HepG2 (cell line): ENCODE data around the gene WWC1. TPM values are rescaled to one million over a fixed set of nuclear protein-coding genes. Genes with fewer than 3 reads are reported as not detected.

Experiments used
- ATAC-seq: fragments of 200-7000 bp; cut with Tn5 transposase; 3 replicates; pipeline ENCODE4 v1.9.1; 2020; ENCODE audit warnings: mild to moderate bottlenecking, moderate library complexity
- BruUV-seq: library from RNA; stranded (reverse); fragments of 400-500 nt; replicated peaks from 2 replicates; lab custom pipeline; 2021; lab: Mats Ljungman, UMichigan
- CTCF ChIA-PET: fragments of 300-600 bp; formaldehyde crosslinking; extraction: SDS; loops from one replicate; lab custom pipeline; 2021; ENCODE audit warnings: low total read pairs, inconsistent platforms, low intra/inter-chr PET ratio; lab: Yijun Ruan, JAX
- POLR2A ChIA-PET: fragments of 350-600 bp; sonication (Branson Sonifier 250); formaldehyde crosslinking; loops from one replicate; lab custom pipeline; 2020; ENCODE audit warnings: antibody characterized with exemption, inconsistent platforms; lab: Yijun Ruan, JAX
- DNase-seq: peaks from one replicate; pipeline ENCODE4 v3.0.0-alpha.2; 2015; ENCODE audit warnings: low spot score
- FAIRE-seq: peaks from 3 replicates; lab custom pipeline; 2011; peaks lifted over from hg19 to GRCh38; lab: Jason Lieb, UNC
- H2AFZ ChIP-seq: one replicate; pipeline ENCODE4 v1.6.1; 2011; ENCODE audit warnings: low read length, inconsistent platforms
- H3K27ac ChIP-seq: fragments of 300-600 bp; 3 replicates; pipeline ENCODE4 v1.8.0; 2011; ENCODE audit warnings: mixed run types, mild to moderate bottlenecking, mixed read lengths, low read length, inconsistent platforms; ENCODE audit not compliant: insufficient read depth; ENCODE audit errors: extremely low read length
- H3K27me3 ChIP-seq, 2 experiments: fragments of 200-600 bp in 1 of 2; 2 replicates in 1 of 2; 3 replicates in 1 of 2; pipeline versions ENCODE4 v1.6.0 to v1.8.0; 2011; ENCODE audit warnings: low read length in 2 of 2, mild to moderate bottlenecking in 2 of 2, moderate library complexity in 2 of 2, inconsistent platforms in 1 of 2; ENCODE audit not compliant: insufficient read depth in 2 of 2, control insufficient read depth in 1 of 2
- H3K36me3 ChIP-seq, 2 experiments: fragments of 200-600 bp in 1 of 2; replicated peaks in 1 of 2; 2 replicates in 1 of 2; 3 replicates in 1 of 2; pipeline versions ENCODE4 v1.5.1 to v1.8.0; 2011; ENCODE audit warnings: low read length in 2 of 2, inconsistent platforms in 1 of 2; ENCODE audit not compliant: insufficient read depth in 2 of 2, control insufficient read depth in 1 of 2
- H3K4me1 ChIP-seq: 2 replicates; pipeline ENCODE4 v1.5.1; 2012; ENCODE audit warnings: low read length, inconsistent platforms; ENCODE audit not compliant: insufficient read depth
- H3K4me2 ChIP-seq: 2 replicates; pipeline ENCODE4 v1.6.0; 2011; ENCODE audit warnings: low read depth, low read length, inconsistent platforms
- H3K4me3 ChIP-seq, 3 experiments: fragments of 200-600 bp in 1 of 3; sonication (generic), shearing (Covaris generic) in 1 of 3; replicated peaks in 1 of 3; 2 replicates each; pipeline ENCODE4 v1.5.1; 2011 to 2016; ENCODE audit warnings: low read length in 3 of 3, inconsistent platforms in 2 of 3, low read depth in 2 of 3, mild to moderate bottlenecking in 2 of 3, control low read depth in 1 of 3, mixed read lengths in 1 of 3; ENCODE audit not compliant: insufficient read depth in 1 of 3
- H3K79me2 ChIP-seq: one replicate; pipeline ENCODE4 v1.6.1; 2011; ENCODE audit warnings: low read length, inconsistent platforms; ENCODE audit not compliant: insufficient read depth
- H3K9ac ChIP-seq: 2 replicates; pipeline ENCODE4 v1.6.0; 2011; ENCODE audit warnings: mild to moderate bottlenecking, low read depth, low read length, inconsistent platforms; ENCODE audit not compliant: insufficient read depth
- H3K9me3 ChIP-seq: 2 replicates; pipeline ENCODE4 v1.5.1; 2012; ENCODE audit warnings: mild to moderate bottlenecking, low read length
- H4K20me1 ChIP-seq: 2 replicates; pipeline ENCODE4 v1.6.0; 2011; ENCODE audit warnings: inconsistent platforms, mild to moderate bottlenecking, low read length, moderate library complexity; ENCODE audit not compliant: insufficient read depth
- HNRNPUL1 ChIP-seq: fragments of 200-400 bp; formaldehyde crosslinking; IDR thresholded peaks from 2 replicates; pipeline ENCODE4 v1.6.1; 2017; ENCODE audit warnings: low read depth, mild to moderate bottlenecking, low read length, moderate library complexity
- ONECUT2 ChIP-seq: sonication (generic); formaldehyde crosslinking; IDR thresholded peaks from 2 replicates; pipeline ENCODE4 v1.4.0; 2020; ENCODE audit warnings: missing genetic modification reagents
- PHF21A ChIP-seq: sonication (generic); formaldehyde crosslinking; IDR thresholded peaks from 2 replicates; pipeline ENCODE4 v1.5.0; 2020; ENCODE audit warnings: mild to moderate bottlenecking, missing genetic modification reagents
- SNAPC4 ChIP-seq: sonication (generic); formaldehyde crosslinking; IDR thresholded peaks from 2 replicates; pipeline ENCODE4 v1.4.0; 2020; ENCODE audit warnings: mild to moderate bottlenecking, missing genetic modification reagents
- TFDP1 ChIP-seq: IDR thresholded peaks from 2 replicates; pipeline ENCODE4 v1.6.1; 2016; ENCODE audit warnings: missing compliant biosample characterization, missing genetic modification reagents, borderline replicate concordance
- THAP9 ChIP-seq: sonication (generic); formaldehyde crosslinking; IDR thresholded peaks from 2 replicates; pipeline ENCODE4; 2020; ENCODE audit warnings: missing genetic modification reagents, mild to moderate bottlenecking, borderline replicate concordance
- ZBTB37 ChIP-seq: sonication (generic); formaldehyde crosslinking; IDR thresholded peaks from 2 replicates; pipeline ENCODE4 v1.4.0; 2020; ENCODE audit warnings: mild to moderate bottlenecking, missing genetic modification reagents
- ZNF563 ChIP-seq: sonication (generic); formaldehyde crosslinking; IDR thresholded peaks from 2 replicates; pipeline ENCODE4 v1.8.0; 2022; ENCODE audit warnings: mild to moderate bottlenecking, moderate library complexity, missing genetic modification reagents
- WGBS: methylation state at CpG from one replicate; pipeline ENCODE4 v1.1.6; 2017; ENCODE audit warnings: low lambda C conversion rate; 5-methylcytosine and 5-hydroxymethylcytosine counted together
- in situ Hi-C: cut with HindIII; loops from 2 replicates; pipeline ENCODE4 v1.10.0; 2017; ENCODE audit warnings: low pct_unique_long_range_greater_than_20kb; ENCODE audit not compliant: extremely low pct_ligation_motif_present
- intact Hi-C: fragments of 100-400 bp; cut with micrococcal nuclease; formaldehyde crosslinking; loops from one replicate; pipeline ENCODE4 v1.10.0; 2022; ENCODE audit not compliant: unreplicated experiment
- polyA plus RNA-seq, 8 experiments: library from polyadenylated mRNA; depleted of rRNA in 3 of 8; stranded (reverse) in 7 of 8; unstranded in 1 of 8; fragments of >200 nt; fragmentation: Illumina TruSeq in 4 of 8; extraction: Trizol in 4 of 8; gene quantifications; 2 replicates each; pipeline versions ENCODE4 v1.2.1 to v1.2.3, GENCODE V29; 2011 to 2016; ENCODE audit warnings: low read depth in 4 of 8, missing spikeins in 1 of 8, mixed read lengths in 1 of 8; ENCODE audit not compliant: insufficient read depth in 1 of 8
- total RNA-seq, 5 experiments: library from RNA; depleted of rRNA; stranded (reverse); fragments of >200 nt; fragmentation: Illumina TruSeq; extraction: Trizol; gene quantifications; 2 replicates each; pipeline ENCODE4 v1.2.3, GENCODE V29; 2016; ENCODE audit warnings: low read depth in 1 of 5

The WWC1 gene
- total and polyA plus RNA-seq, 2 of the 13 experiments (the other 11 are each of a cell fraction or from before 2014, with no cell fraction given), result 8.3 to 17.9 TPM

- TF ChIP-seq HNRNPUL1 (no peak), ZNF563 (CRISPR knock-in tag) (no peak), TFDP1 (CRISPR knock-in tag) (no peak), THAP9 (no peak)
These were observed 83.1 kb downstream of the WWC1 start (continued) for GRCh38 chr5:168374532-168374931.

- Histone ChIP-seq H3K27ac (no peak overlapping the region), H4K20me1 (no peaks in the 10 kb centered on the region), H3K4me3 (no peak overlapping the region), H3K79me2 (no peaks in the 10 kb centered on the region), H2AFZ (no peak overlapping the region), H3K27me3 (no peaks in the 10 kb centered on the region), H3K4me2 (no peak overlapping the region), H3K4me1 (no peaks in the 10 kb centered on the region), H3K9me3 (no peaks in the 10 kb centered on the region), H3K36me3 (no peaks in the 10 kb centered on the region), H3K9ac (no peak overlapping the region)
- TF ChIP-seq PHF21A (CRISPR knock-in tag), result no peak
- TF ChIP-seq ZBTB37, result no peak
- no peak for TF ChIP-seq ONECUT2
- no peak for TF ChIP-seq SNAPC4
- 92% methylated on average over 7 of the region's 7 CpGs for WGBS
- ATAC-seq (no peak), FAIRE-seq (no peak), DNase-seq (no peak)
- CTCF ChIA-PET, result no interaction called here
- intact Hi-C loops, result no loop called here
- in situ Hi-C loops, result no loop called here
- BruUV-seq, result no TSS peak
- POLR2A ChIA-PET, result no interaction called here
These were observed 83.8 kb downstream of the WWC1 start for GRCh38 chr5:168375214-168375613.
